CD4-positive, alpha-beta T cell treated with Interleukin-15 for 1 hour (primary cell): ENCODE data around the gene FBXO2.
A peak's percentile ranks its signal among the peaks of the same experiment; 100 is the strongest.

Experiments used
- DNase-seq: peaks from one replicate; pipeline ENCODE4 v3.0.0-alpha.2; 2020

FBXO2 gene

GRCh38 chr1:11681071-11681771 is 27.0 kb upstream of the FBXO2 start, which contains the start of gene MAD2L2:
MAD2L2 (minus strand) TSS chr1:11681148; CDS start chr1:11680601, 547 bp downstream.
- peak; percentile 88 for DNase-seq

- DNase-seq: no peak
Observed at GRCh38 chr1:11680270-11681070, 26.2 kb upstream of the FBXO2 start.

GRCh38 chr1:11678442-11678841 is 24.2 kb upstream of the FBXO2 start:
- no peak for DNase-seq

GRCh38 chr1:11676386-11677103 is 22.3 kb upstream of the FBXO2 start:
- DNase-seq: no peak

- no peak for DNase-seq
Observed at GRCh38 chr1:11675325-11675724, 21.1 kb upstream of the FBXO2 start.

GRCh38 chr1:11674488-11674887 is 20.3 kb upstream of the FBXO2 start:
- DNase-seq: no peak

GRCh38 chr1:11673089-11673769 is 19.0 kb upstream of the FBXO2 start:
- no peak for DNase-seq

GRCh38 chr1:11671544-11672286 is 17.5 kb upstream of the FBXO2 start:
- no peak for DNase-seq

GRCh38 chr1:11671205-11671543 is 16.9 kb upstream of the FBXO2 start:
- no peak for DNase-seq

- DNase-seq: no peak
Observed at GRCh38 chr1:11670747-11671146, 16.5 kb upstream of the FBXO2 start.

GRCh38 chr1:11668516-11668915 is 14.3 kb upstream of the FBXO2 start:
- DNase-seq: no peak

- peak; percentile 57 for DNase-seq
Observed at GRCh38 chr1:11664336-11665065, 10.3 kb upstream of the FBXO2 start.

GRCh38 chr1:11661103-11661502 is 6.9 kb upstream of the FBXO2 start:
- no peak for DNase-seq

GRCh38 chr1:11659748-11660147 is 5.5 kb upstream of the FBXO2 start:
- DNase-seq: no peak

GRCh38 chr1:11658542-11658941 is 4.3 kb upstream of the FBXO2 start:
- no peak for DNase-seq

- no peak for DNase-seq
Observed at GRCh38 chr1:11657654-11658053, 3.4 kb upstream of the FBXO2 start.

- no peak for DNase-seq
Observed at GRCh38 chr1:11654939-11655808, 945 bp upstream of the FBXO2 start.

- DNase-seq: no peak
Observed at GRCh38 chr1:11653861-11654136, 430 bp downstream of the FBXO2 start.

- DNase-seq: no peak
Observed at GRCh38 chr1:11653101-11653860, 948 bp downstream of the FBXO2 start.

- DNase-seq: no peak
Observed at GRCh38 chr1:11652203-11652780, 1.9 kb downstream of the FBXO2 start.
